Ascending aorta (tissue), 2 donors: Measurements from ENCODE around the gene FAM107A. TPM values are rescaled to one million over a fixed set of nuclear protein-coding genes. Genes with fewer than 3 reads are reported as not detected.

ENCODE experiments used
- DNase-seq, 2 donors: peaks; one replicate each; pipeline ENCODE4 v3.0.0-alpha.2; 2019; ENCODE audit warnings: low spot score in 2 of 2
- H3K27ac ChIP-seq, 2 donors: fragments of 200-600 bp; sonication (generic); one replicate each; pipeline ENCODE4 v1.5.1; 2016 to 2017; ENCODE audit warnings: mild to moderate bottlenecking in 1 of 2
- H3K27me3 ChIP-seq: fragments of 200-600 bp; sonication (generic); one replicate; pipeline ENCODE4 v1.5.1; 2017
- H3K36me3 ChIP-seq, 2 donors: fragments of 200-600 bp; sonication (generic); one replicate each; pipeline ENCODE4 v1.5.1; 2016
- H3K4me1 ChIP-seq, 2 donors: fragments of 200-600 bp; sonication (generic); one replicate each; pipeline ENCODE4 v1.5.1; 2016 to 2017; ENCODE audit warnings: mild to moderate bottlenecking in 1 of 2
- H3K4me3 ChIP-seq, 2 donors: fragments of 200-600 bp; sonication (generic); one replicate each; pipeline ENCODE4 v1.5.1; 2016 to 2017; ENCODE audit warnings: mild to moderate bottlenecking in 1 of 2
- H3K9me3 ChIP-seq, 2 donors: fragments of 200-600 bp; sonication (generic); one replicate each; pipeline ENCODE4 v1.5.1; 2016
- intact Hi-C: fragments of 100-400 bp; cut with DNase I; formaldehyde crosslinking; loops from one replicate; pipeline ENCODE4 v1.15.1; 2023
- total RNA-seq: library from RNA; depleted of rRNA; stranded (reverse); fragments of >200 nt; gene quantifications from one replicate; pipeline ENCODE4 v1.1.0, GENCODE V29; 2016
- TF ChIP-seq, protein P1 (sequence below), 3 experiments: fragments of 200-600 bp in 2 of 3; fragments of 450-650 bp in 1 of 3; sonication (generic) in 2 of 3; IDR thresholded peaks; one replicate each; pipeline ENCODE4 v1.5.1; 2016 to 2019; ENCODE audit warnings: antibody characterized with exemption in 3 of 3, mild to moderate bottlenecking in 1 of 3, moderate library complexity in 1 of 3

The FAM107A gene
- total RNA-seq, 1 donor from 2014 or later: 93.4 TPM

DNA sequence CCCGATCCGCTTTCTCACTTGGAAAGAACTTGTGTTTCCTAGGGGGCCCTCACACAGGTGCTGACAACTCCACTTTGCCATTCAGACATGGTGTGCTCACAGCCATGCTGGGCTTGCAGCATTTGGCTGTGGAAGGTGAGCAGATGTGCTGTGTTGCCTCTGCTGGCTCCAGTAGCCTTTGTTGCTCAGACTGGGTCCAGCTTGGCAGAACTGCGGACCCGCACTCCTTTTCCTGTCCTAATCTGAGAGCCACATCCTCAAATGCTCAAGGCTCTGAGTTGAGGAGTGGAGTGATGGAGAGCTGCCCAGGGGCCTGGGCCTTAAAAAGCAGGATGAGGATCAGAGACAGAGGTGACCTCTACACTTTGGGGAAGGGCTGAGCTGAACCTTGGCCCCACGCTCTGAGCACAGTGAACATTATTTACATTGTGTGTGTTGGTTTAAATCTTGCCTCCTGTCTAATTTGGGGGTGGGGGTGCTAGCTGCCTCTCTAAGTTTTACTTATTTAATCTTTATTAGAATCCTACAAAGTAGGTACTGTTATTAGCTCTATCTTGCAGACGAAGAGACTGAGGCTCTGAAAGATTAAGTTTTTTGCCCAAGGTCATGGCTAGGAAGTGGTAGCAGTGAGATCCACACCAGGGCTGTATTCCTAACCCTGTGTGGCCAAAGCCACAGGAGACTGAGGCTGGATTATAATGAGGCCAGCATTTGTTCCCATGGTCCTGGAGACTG lies 57.4 kb downstream of the FAM107A start:
- DNase-seq: no peak
- peaks cover 50 to 75% of the 10 kb centered on the region in 2 donors for H3K36me3 ChIP-seq
- no peaks in the 10 kb centered on the region for H3K4me1 ChIP-seq
- TF ChIP-seq, protein P1, sequence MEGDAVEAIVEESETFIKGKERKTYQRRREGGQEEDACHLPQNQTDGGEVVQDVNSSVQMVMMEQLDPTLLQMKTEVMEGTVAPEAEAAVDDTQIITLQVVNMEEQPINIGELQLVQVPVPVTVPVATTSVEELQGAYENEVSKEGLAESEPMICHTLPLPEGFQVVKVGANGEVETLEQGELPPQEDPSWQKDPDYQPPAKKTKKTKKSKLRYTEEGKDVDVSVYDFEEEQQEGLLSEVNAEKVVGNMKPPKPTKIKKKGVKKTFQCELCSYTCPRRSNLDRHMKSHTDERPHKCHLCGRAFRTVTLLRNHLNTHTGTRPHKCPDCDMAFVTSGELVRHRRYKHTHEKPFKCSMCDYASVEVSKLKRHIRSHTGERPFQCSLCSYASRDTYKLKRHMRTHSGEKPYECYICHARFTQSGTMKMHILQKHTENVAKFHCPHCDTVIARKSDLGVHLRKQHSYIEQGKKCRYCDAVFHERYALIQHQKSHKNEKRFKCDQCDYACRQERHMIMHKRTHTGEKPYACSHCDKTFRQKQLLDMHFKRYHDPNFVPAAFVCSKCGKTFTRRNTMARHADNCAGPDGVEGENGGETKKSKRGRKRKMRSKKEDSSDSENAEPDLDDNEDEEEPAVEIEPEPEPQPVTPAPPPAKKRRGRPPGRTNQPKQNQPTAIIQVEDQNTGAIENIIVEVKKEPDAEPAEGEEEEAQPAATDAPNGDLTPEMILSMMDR (IDR thresholded peaks at IDR 0.05): no peak
- no peak overlapping the region for H3K27ac ChIP-seq
- intact Hi-C loops: no loop called here
- H3K4me3 ChIP-seq: no peak overlapping the region
- H3K9me3 ChIP-seq: no peaks in the 10 kb centered on the region
- no peaks in the 10 kb centered on the region for H3K27me3 ChIP-seq

DNA sequence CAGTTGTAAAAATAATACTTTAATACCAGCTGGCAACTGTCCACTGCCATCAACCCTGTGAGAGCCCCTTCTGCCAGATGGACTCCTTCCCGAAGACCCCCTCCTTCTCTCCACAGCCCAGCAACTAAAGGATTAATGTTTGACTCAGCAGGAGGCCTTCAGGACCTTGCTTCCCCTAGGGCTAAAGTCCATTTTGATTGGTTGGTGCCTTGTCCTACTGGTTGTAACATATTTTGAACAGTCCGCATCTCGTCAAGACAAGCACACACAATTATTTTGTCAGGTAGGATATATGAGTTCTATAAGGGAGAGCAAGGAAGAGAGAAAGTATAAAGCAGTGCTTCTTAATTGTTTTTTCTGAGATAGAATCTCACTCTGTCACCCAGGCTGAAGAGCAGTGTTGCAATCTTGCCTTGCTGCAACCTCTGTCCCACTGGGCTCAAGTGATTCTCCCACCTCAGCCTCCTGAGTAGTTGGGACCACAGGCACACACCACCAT lies 58.9 kb downstream of the FAM107A start:
- H3K9me3 ChIP-seq: no peaks in the 10 kb centered on the region
- H3K27me3 ChIP-seq: no peaks in the 10 kb centered on the region
- H3K27ac ChIP-seq: no peak overlapping the region
- TF ChIP-seq, protein P1 (IDR thresholded peaks at IDR 0.05): no peak
- H3K36me3 ChIP-seq: peaks cover 52 to 75% of the 10 kb centered on the region in 2 donors
- DNase-seq: no peak
- no peak overlapping the region for H3K4me3 ChIP-seq
- intact Hi-C loops: no loop called here
- no peaks in the 10 kb centered on the region for H3K4me1 ChIP-seq

DNA sequence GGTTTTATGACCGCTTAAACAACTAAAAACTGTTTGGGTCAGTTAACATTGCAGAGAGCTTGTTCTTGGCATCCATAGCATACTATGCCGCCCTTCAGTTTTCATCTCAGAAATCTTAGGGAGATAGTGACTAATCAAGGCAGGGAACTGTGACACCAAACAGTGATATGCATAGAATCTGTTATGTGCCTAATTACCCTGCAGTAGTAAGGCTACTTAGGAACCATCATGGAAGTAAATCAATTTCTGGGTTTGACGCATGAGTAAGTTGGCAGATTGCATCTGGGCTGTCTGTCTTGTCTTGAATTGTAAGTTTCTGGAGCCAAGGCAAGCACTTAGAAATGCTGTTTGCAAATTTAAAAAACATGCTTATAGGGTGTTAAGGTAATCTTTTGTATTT lies 62.8 kb downstream of the FAM107A start:
- no peak for DNase-seq
- H3K36me3 ChIP-seq: peaks cover 27 to 62% of the 10 kb centered on the region in 2 donors

More for the DNA sequence above, 62.8 kb downstream of the FAM107A start:
- Histone ChIP-seq H3K27me3 (no peaks in the 10 kb centered on the region), H3K9me3 (no peaks in the 10 kb centered on the region), H3K4me1 (no peaks in the 10 kb centered on the region), H3K4me3 (no peak overlapping the region), H3K27ac (no peak overlapping the region)
- intact Hi-C loops: no loop called here
- TF ChIP-seq, protein P1 (IDR thresholded peaks at IDR 0.05): no peak

Other genes with a start within 250 kb of the FAM107A start
- gene PXK, start 244.5 kb downstream of the FAM107A start, total RNA-seq: 14.8 TPM
- 30.7 TPM for gene PDHB, start 143.6 kb downstream of the FAM107A start, total RNA-seq
- 6.6 TPM for gene KCTD6, start 85.3 kb downstream of the FAM107A start, total RNA-seq
- gene ACOX2, start 40.2 kb downstream of the FAM107A start, total RNA-seq: 32.6 TPM
- not detected for gene FAM3D, start 89.4 kb upstream of the FAM107A start, total RNA-seq